HepG2 (cell line): ENCODE results near the gene PGA3.
"Not testable (repeated sequence)": the region's sequence is repeated elsewhere in the genome, so short reads cannot be mapped to it uniquely, and the experiment has no call there.

Source experiments
- JUNB ChIP-seq: sonication (generic); formaldehyde crosslinking; IDR thresholded peaks from 2 replicates; pipeline ENCODE4 v1.8.0; 2022; ENCODE audit warnings: missing genetic modification reagents, mild to moderate bottlenecking, borderline replicate concordance
- MAFK ChIP-seq, 2 experiments: IDR thresholded peaks in 1 of 2; conservative IDR thresholded peaks in 1 of 2; 2 replicates each; pipeline ENCODE4 v1.6.1; 2011; ENCODE audit warnings: improper control_type of control experiment in 2 of 2, low read length in 2 of 2
- POLR2A ChIP-seq, 2 experiments: IDR thresholded peaks; 2 replicates each; pipeline ENCODE4 v1.6.1; 2011; ENCODE audit warnings: low read depth in 2 of 2, low read length in 2 of 2, mild to moderate bottlenecking in 1 of 2, moderate library complexity in 1 of 2; ENCODE audit not compliant: insufficient read depth in 1 of 2
- SOX6 ChIP-seq, 2 experiments: fragments of 450-650 bp in 1 of 2; sonication (generic) in 1 of 2; formaldehyde crosslinking in 1 of 2; IDR thresholded peaks; 2 replicates each; pipeline versions ENCODE4 v1.4.0 to v1.6.1; 2017 to 2020; ENCODE audit warnings: antibody characterized with exemption in 1 of 2, mild to moderate bottlenecking in 1 of 2, missing genetic modification reagents in 1 of 2
- SP1 ChIP-seq, 2 experiments: fragments of 450-650 bp in 1 of 2; sonication (generic) in 1 of 2; formaldehyde crosslinking in 1 of 2; IDR thresholded peaks; 2 replicates each; pipeline versions ENCODE4 v1.4.0 to v1.6.1; 2016 to 2020; ENCODE audit warnings: missing genetic modification reagents in 1 of 2
- SP4 ChIP-seq: sonication (generic); formaldehyde crosslinking; IDR thresholded peaks from 2 replicates; pipeline ENCODE4 v1.8.1; 2023; ENCODE audit warnings: mild to moderate bottlenecking, missing genetic modification reagents
- ZNF251 ChIP-seq: sonication (generic); formaldehyde crosslinking; IDR thresholded peaks from 2 replicates; pipeline ENCODE4 v1.9.0; 2021; ENCODE audit warnings: mild to moderate bottlenecking, missing genetic modification reagents
- ZSCAN29 ChIP-seq: sonication (generic); formaldehyde crosslinking; conservative IDR thresholded peaks from 2 replicates; pipeline ENCODE4 v1.4.0; 2020; ENCODE audit warnings: mild to moderate bottlenecking, missing genetic modification reagents
- TF ChIP-seq, protein P1 (sequence below): sonication (generic); formaldehyde crosslinking; IDR thresholded peaks from 2 replicates; pipeline ENCODE4 v1.5.0; 2020; ENCODE audit warnings: mild to moderate bottlenecking, missing genetic modification reagents, moderate library complexity
- TF ChIP-seq, protein P2 (sequence below): sonication (generic); formaldehyde crosslinking; IDR thresholded peaks from 2 replicates; pipeline ENCODE4 v1.4.0; 2020; ENCODE audit warnings: missing genetic modification reagents

DNA sequence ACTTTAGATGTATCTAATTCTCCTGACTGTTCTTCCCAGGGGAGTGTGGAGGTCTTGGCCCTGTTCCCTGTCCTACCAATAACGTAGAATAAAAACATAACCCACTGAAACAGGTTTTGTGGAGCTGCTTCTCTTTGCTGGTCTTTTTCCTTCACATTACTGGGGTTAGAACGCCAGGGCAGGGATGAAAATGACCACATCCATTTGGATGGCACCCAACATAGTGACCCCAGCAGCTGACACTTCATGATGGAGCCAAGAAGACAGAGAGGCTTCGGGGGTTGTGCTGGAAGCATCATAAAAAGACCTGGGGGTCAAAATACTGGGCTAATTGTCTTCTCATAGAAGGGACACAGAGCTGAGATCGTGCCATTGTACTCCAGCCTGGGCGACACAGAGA lies 28.3 kb downstream of the PGA3 start:
- TF ChIP-seq SP1 (IDR thresholded peaks at IDR 0.05); SP1 (CRISPR knock-in tag; IDR thresholded peaks at IDR 0.05); ZSCAN29; JUNB (CRISPR knock-in tag); SOX6 (IDR thresholded peaks at IDR 0.05); SOX6 (CRISPR knock-in tag; IDR thresholded peaks at IDR 0.05); ZNF251; MAFK (conservative IDR thresholded peaks at IDR 0.05 in 1 of 2, IDR thresholded peaks at IDR 0.05 in 1 of 2; ENCODE audit: low read length in 2 of 2); SP4 (CRISPR knock-in tag); POLR2A (IDR thresholded peaks at IDR 0.05; ENCODE audit: insufficient read depth in 1 of 2, low read depth in 2 of 2, low read length in 2 of 2): not testable (repeated sequence)
- TF ChIP-seq, protein P1, sequence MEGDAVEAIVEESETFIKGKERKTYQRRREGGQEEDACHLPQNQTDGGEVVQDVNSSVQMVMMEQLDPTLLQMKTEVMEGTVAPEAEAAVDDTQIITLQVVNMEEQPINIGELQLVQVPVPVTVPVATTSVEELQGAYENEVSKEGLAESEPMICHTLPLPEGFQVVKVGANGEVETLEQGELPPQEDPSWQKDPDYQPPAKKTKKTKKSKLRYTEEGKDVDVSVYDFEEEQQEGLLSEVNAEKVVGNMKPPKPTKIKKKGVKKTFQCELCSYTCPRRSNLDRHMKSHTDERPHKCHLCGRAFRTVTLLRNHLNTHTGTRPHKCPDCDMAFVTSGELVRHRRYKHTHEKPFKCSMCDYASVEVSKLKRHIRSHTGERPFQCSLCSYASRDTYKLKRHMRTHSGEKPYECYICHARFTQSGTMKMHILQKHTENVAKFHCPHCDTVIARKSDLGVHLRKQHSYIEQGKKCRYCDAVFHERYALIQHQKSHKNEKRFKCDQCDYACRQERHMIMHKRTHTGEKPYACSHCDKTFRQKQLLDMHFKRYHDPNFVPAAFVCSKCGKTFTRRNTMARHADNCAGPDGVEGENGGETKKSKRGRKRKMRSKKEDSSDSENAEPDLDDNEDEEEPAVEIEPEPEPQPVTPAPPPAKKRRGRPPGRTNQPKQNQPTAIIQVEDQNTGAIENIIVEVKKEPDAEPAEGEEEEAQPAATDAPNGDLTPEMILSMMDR = not testable (repeated sequence)
- TF ChIP-seq, protein P2, sequence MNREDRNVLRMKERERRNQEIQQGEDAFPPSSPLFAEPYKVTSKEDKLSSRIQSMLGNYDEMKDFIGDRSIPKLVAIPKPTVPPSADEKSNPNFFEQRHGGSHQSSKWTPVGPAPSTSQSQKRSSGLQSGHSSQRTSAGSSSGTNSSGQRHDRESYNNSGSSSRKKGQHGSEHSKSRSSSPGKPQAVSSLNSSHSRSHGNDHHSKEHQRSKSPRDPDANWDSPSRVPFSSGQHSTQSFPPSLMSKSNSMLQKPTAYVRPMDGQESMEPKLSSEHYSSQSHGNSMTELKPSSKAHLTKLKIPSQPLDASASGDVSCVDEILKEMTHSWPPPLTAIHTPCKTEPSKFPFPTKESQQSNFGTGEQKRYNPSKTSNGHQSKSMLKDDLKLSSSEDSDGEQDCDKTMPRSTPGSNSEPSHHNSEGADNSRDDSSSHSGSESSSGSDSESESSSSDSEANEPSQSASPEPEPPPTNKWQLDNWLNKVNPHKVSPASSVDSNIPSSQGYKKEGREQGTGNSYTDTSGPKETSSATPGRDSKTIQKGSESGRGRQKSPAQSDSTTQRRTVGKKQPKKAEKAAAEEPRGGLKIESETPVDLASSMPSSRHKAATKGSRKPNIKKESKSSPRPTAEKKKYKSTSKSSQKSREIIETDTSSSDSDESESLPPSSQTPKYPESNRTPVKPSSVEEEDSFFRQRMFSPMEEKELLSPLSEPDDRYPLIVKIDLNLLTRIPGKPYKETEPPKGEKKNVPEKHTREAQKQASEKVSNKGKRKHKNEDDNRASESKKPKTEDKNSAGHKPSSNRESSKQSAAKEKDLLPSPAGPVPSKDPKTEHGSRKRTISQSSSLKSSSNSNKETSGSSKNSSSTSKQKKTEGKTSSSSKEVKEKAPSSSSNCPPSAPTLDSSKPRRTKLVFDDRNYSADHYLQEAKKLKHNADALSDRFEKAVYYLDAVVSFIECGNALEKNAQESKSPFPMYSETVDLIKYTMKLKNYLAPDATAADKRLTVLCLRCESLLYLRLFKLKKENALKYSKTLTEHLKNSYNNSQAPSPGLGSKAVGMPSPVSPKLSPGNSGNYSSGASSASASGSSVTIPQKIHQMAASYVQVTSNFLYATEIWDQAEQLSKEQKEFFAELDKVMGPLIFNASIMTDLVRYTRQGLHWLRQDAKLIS (CRISPR knock-in tag) = not testable (repeated sequence)
